ENCODE measurements around the gene MGMT.
"Not testable (repeated sequence)": the region's sequence is repeated elsewhere in the genome, so short reads cannot be mapped to it uniquely, and the experiment has no call there.

MGMT gene

GRCh38 chr10:129466703-129467358, at the start of gene MGMT:
Gene MGMT, plus strand, starts transcription at chr10:129467241.
- DNase-seq (ENCODE audit: low spot score), result peak; percentile 78

- DNase-seq (ENCODE audit: low spot score), result no peak
These were observed 49.2 kb upstream of the MGMT start for GRCh38 chr10:129417870-129418269.

DNA sequence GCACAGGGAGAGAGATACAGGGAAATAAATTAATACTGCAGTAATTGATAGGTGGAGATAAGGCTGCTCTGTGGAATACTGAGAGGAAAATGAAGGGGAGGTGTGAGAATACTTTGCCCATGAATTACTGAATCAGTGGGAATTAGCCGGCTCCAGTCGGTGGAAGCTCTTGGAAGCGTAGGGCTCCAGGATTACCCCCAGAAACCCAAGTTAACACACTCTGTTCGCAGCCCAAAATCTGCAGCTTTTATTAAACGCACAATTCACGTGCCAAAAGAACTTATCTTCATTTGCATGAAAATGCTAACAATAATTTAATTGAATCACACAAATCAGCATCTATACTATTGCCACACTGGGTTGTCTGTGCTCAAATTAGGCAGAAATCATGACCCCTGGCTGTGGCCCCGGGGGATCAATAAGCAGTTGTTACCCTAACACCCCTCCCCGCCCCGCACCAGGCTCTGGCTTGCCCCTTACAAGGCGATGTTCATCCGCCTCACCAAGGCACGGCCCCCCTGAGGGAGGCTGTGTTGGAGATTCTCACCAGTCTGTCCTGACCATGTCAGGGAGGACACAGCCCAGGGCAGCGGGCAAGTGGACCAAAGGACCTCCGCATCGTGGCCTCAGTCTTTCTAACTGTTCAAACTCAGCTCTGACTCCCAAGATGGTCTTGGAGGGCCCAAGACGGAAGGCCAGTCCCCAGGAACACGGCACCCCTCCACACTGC, 48.4 kb upstream of the MGMT start:
- DNase-seq (ENCODE audit: low spot score), result no peak

GRCh38 chr10:129419397-129419796, 47.6 kb upstream of the MGMT start:
- no peak for DNase-seq (ENCODE audit: low spot score)

- no peak for DNase-seq (ENCODE audit: low spot score)
These were observed 45.5 kb upstream of the MGMT start for GRCh38 chr10:129421399-129422010.

DNA sequence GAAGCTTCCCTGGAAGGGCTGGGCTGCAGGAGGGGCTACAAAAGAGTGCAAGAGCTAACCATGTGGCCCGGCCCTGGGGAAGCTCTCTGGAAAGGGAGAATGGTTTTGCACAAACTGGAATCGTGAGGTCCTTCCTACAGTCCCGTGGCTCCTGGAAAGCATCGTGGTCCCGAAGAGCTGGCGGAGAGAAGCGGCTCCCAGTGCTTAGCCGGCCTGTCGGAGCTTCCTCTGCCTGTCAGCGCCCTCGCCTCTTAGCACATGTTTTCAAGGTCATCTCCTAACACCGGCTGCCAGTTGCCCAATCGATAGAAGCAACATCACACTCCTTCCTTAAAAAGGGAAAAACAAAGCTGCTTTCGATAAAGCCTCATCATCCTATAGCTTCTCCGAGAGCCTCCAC, 42.1 kb upstream of the MGMT start:
- DNase-seq (ENCODE audit: low spot score), result no peak

DNA sequence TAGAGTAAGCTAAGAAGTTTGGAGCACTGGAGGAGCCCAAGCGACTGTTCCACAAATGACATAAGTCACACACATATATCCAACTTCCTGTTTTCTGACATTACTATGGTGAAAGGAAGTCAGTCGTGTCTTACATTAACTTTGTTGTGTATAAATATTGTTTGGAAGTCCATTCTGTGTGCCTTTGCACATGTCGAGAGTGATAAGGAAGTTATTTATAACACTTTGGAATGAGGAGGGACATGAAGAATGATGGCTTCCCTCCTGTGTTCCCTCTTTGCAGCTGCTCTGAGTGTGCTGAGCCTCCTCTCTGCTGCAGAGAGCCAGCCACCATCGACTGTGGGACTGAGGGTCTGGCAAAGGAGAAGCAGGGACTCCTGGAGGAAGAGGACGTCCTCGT, 40.4 kb upstream of the MGMT start:
- no peak for DNase-seq (ENCODE audit: low spot score)

GRCh38 chr10:129433266-129433665, 33.8 kb upstream of the MGMT start:
- no peak for DNase-seq (ENCODE audit: low spot score)

DNA sequence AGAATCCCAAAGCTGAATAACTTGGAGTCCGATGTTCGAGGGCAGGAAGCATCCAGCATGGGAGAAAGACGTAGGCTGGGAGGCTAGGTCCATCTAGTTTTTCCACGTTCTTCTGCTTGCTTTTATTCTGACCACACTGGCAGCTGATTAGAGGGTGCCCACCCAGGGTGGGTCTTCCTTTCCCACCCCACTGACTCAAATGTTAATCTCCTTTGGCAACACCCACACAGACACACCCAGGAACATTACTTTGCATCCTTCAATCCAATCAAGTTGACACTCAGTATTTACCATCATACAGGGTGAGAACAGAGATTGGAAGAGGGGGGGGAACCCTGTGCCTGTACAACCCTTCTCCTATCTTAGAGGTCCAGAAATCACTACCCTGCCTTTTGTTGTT, 31.3 kb upstream of the MGMT start:
- not testable (repeated sequence) for DNase-seq (ENCODE audit: low spot score)

- no peak for DNase-seq (ENCODE audit: low spot score)
These were observed 29.0 kb upstream of the MGMT start for GRCh38 chr10:129438024-129438423.

GRCh38 chr10:129440247-129440646, 26.8 kb upstream of the MGMT start:
- DNase-seq (ENCODE audit: low spot score), result no peak

- no peak for DNase-seq (ENCODE audit: low spot score)
These were observed 26.2 kb upstream of the MGMT start for GRCh38 chr10:129440722-129441316.

DNA sequence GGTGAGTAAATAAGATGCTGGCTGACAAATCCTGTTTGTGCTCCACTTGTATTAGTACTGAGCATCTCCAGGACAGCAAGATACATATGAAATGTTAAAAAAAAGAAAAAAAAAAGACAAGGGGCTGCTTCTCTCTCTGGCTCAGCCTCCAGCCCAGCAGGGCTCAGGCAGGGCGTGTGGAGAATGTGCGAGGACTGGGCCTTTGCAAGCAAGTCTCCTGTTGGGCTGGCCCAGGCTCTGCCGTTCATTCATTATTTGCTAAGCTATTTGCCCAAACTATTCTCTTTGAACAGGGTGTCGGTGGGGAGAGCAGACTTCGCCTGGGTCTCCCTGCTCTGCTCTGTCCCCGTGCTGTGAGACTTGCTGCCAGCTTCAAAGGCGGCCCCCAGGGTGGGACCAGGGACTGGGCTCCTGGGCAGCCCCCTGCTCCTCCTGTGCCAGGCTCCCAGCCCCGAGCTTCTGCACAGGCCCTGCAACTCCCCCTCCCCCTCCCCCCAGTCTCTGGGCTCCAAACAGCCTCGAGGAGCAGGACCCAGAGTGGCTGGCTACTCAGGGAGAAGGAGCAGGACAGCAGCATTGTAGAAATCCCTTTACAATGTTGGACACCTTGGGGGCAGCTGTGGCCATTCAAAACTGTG, 25.6 kb upstream of the MGMT start:
- no peak for DNase-seq (ENCODE audit: low spot score)

DNA sequence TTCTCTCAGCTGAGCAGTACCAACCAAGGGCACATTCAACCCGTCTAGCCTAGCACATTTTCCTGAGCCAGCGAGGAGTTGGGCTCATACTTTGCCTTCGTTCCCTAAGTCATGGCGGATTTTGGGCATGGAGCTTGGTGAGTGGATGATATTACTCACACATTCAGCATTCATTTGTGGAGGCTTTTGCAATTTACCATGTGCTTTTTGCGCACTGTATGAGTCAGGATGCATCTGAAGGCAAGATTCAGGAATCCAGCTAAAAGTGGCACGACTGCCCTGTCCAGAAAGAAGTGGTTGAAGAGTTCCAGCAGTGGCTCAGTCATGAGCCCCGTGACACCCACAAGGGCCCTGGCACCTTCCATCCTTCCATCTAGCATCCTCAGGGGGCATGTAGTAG, 24.2 kb upstream of the MGMT start:
- DNase-seq (ENCODE audit: low spot score), result no peak

DNA sequence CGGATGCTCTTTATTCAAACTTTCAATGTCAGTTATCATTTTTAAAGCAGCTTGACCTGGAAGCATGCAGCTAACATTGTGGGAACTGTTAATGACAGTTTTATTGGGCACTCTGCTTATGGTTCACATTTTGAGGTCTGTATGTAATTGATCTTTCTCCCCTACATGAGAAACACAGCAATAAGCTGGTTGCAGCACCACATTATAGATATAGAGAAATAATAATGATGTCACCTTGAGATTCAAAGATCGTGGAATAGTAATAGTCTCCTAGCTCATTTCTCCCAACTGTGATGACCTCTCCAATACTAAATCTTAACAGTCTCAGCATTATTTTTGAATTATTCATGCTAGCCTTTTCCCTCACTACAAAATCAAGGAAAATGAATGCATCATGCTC, 22.7 kb upstream of the MGMT start:
- no peak for DNase-seq (ENCODE audit: low spot score)

- no peak for DNase-seq (ENCODE audit: low spot score)
These were observed 21.4 kb upstream of the MGMT start for GRCh38 chr10:129445436-129446182.

DNA sequence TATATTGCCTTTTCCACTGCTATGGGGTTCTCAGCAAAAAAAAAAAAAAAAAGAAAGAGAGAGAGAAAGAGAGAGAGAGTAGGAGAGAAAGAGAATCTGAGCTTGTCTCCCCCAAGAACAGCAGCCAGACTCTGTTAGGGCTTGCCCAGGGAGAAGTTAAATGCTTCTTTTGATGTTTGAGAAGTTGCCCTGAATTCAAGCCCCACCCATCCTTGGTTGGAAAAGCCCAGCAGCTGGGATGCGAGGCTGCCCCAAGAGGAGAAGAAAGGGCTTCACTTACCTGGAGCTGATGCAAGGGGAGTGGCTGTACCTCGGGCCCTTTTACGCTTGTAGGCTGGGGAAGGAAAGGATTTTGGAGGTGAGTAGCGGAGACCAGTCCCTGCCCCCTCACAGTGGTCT, 20.9 kb upstream of the MGMT start:
- DNase-seq (ENCODE audit: low spot score), result no peak

- no peak for DNase-seq (ENCODE audit: low spot score)
These were observed 19.6 kb upstream of the MGMT start for GRCh38 chr10:129447486-129447885.

DNA sequence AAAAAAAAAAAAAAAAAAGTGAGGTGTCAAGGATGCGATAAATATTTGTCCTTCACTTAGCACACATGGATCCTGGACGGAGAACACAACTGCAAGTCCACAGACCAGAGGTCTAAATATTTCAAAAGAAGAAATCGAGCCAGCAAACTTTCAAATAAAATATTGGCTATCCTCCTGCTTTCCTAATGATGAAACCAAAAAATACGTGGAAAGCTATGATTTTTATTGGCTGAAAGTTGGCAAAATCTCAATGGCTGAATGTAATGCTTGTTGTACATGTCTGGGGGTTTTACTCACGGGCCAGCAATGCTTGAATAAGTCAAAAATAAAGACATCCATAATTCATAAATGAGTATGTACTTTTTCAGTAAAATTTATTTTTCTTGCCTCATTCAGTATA, 19.0 kb upstream of the MGMT start:
- DNase-seq (ENCODE audit: low spot score), result no peak

DNA sequence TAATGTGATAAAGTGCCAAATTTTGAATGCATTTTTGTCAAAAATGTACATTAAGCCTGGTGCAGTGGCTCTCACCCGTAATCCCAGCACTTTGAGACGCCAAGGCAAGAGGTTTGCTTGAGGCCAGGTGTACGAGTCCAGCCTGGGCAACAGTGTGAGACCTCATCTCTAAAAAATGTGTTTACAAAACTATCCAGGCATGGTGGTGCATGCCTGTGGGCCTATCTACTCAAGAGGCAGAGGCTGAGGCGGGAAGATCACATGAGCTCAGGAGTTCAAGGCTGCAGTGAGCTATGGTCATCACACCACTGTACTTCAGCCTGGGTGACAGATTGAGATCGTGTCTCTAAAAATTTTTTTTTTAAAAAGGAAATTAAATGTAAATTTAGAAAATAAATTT, 18.5 kb upstream of the MGMT start:
- DNase-seq (ENCODE audit: low spot score), result no peak

- no peak for DNase-seq (ENCODE audit: low spot score)
These were observed 17.1 kb upstream of the MGMT start for GRCh38 chr10:129449893-129450292.

DNA sequence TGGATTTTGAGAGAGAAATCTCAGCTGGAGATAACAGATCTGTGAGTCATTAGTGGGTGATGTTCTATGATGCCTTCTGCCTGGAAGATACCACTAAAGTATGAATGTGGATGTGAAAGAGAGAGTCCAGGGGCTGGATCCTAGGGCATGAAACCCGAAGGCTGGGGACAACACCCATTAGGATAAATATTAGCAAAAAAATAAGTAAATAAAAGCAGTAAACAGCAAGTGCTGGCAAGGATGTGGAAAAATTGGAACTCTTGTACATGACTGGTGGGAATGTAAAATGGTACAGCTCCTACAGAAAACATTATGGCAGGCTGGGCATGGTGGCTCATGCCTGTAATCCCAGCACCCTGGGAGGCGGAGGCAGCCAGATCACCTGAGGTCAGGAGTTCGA, 16.6 kb upstream of the MGMT start:
- no peak for DNase-seq (ENCODE audit: low spot score)
